ENCODE results near the gene PACRG.

GRCh38 chr6:162697872-162698403, 29.8 kb upstream of the PACRG start:
- TF ChIP-seq CTCF (IDR thresholded peaks at IDR 0.05; ENCODE audit: low read depth, low read length, missing input control) = no peak
- TF ChIP-seq RXRA (IDR thresholded peaks at IDR 0.05) = no peak
- TF ChIP-seq TAF1 (conservative IDR thresholded peaks at IDR 0.05) = no peak
- no peak for TF ChIP-seq EGR1 (IDR thresholded peaks at IDR 0.05; ENCODE audit: low read depth in 2 of 2)
- no peak for TF ChIP-seq MAX (IDR thresholded peaks at IDR 0.05)
- TF ChIP-seq ATF3 (IDR thresholded peaks at IDR 0.05) = no peak
